H9 (cell line): Measurements from ENCODE around the gene PIH1D2. TPM values are rescaled to one million over a fixed set of nuclear protein-coding genes. Genes with fewer than 3 reads are reported as not detected.

ENCODE experiments used
- DNase-seq: peaks from one replicate; pipeline ENCODE4 v3.0.0-alpha.2; 2017
- H2AFZ ChIP-seq: one replicate; pipeline ENCODE4 v1.6.1; 2013; ENCODE audit warnings: mild to moderate bottlenecking, low read length, control low read depth, moderate library complexity
- H2AK5ac ChIP-seq: 2 replicates; pipeline ENCODE4 v1.6.1; 2013; ENCODE audit warnings: low read length, control low read depth, mixed read lengths; ENCODE audit not compliant: insufficient read length
- H2BK120ac ChIP-seq: one replicate; pipeline ENCODE4 v1.6.1; 2013; ENCODE audit warnings: low read depth, mild to moderate bottlenecking, low read length, control low read depth, inconsistent platforms; ENCODE audit not compliant: poor library complexity, severe bottlenecking
- H2BK12ac ChIP-seq: 2 replicates; pipeline ENCODE4 v1.6.1; 2013; ENCODE audit warnings: low read length, control low read depth, mixed read lengths, low read depth; ENCODE audit not compliant: insufficient read length
- H2BK15ac ChIP-seq: 2 replicates; pipeline ENCODE4 v1.6.1; 2013; ENCODE audit warnings: low read depth, low read length, control low read depth
- H2BK20ac ChIP-seq: one replicate; pipeline ENCODE4 v1.6.1; 2013; ENCODE audit warnings: low read depth, mild to moderate bottlenecking, low read length, control low read depth, inconsistent platforms; ENCODE audit not compliant: poor library complexity, severe bottlenecking
- H2BK5ac ChIP-seq: 2 replicates; pipeline ENCODE4 v1.6.1; 2013; ENCODE audit warnings: low read length, control low read depth, mixed read lengths; ENCODE audit not compliant: insufficient read length
- H3K14ac ChIP-seq: 2 replicates; pipeline ENCODE4 v1.6.1; 2013; ENCODE audit warnings: low read length, control low read depth; ENCODE audit not compliant: insufficient read depth
- H3K18ac ChIP-seq: 2 replicates; pipeline ENCODE4 v1.6.1; 2013; ENCODE audit warnings: low read depth, mild to moderate bottlenecking, mixed read lengths, low read length, control low read depth; ENCODE audit not compliant: insufficient read length
- H3K23ac ChIP-seq: 2 replicates; pipeline ENCODE4 v1.6.1; 2013; ENCODE audit warnings: low read length, control low read depth, mixed read lengths, low read depth; ENCODE audit not compliant: insufficient read length
- H3K23me2 ChIP-seq: 2 replicates; pipeline ENCODE4 v1.6.1; 2013; ENCODE audit warnings: low read depth, mild to moderate bottlenecking, mixed read lengths, low read length, control low read depth; ENCODE audit not compliant: insufficient read length, poor library complexity, severe bottlenecking
- H3K27ac ChIP-seq: 2 replicates; pipeline ENCODE4 v1.5.1; 2013; ENCODE audit warnings: low read length, control low read depth, mixed read lengths, low read depth; ENCODE audit not compliant: insufficient read length
- H3K27me3 ChIP-seq: 2 replicates; pipeline ENCODE4 v1.6.1; 2013; ENCODE audit warnings: low read length, control low read depth, inconsistent platforms; ENCODE audit not compliant: insufficient read depth
- H3K4ac ChIP-seq: 2 replicates; pipeline ENCODE4 v1.6.1; 2013; ENCODE audit warnings: low read depth, mild to moderate bottlenecking, control low read depth, inconsistent platforms, low read length, moderate library complexity
- H3K4me1 ChIP-seq: 2 replicates; pipeline ENCODE4 v1.6.1; 2013; ENCODE audit warnings: low read length, control low read depth, inconsistent platforms; ENCODE audit not compliant: insufficient read depth
- H3K4me2 ChIP-seq: 2 replicates; pipeline ENCODE4 v1.6.1; 2013; ENCODE audit warnings: low read length, control low read depth, mixed read lengths; ENCODE audit not compliant: insufficient read length, insufficient read depth
- H3K56ac ChIP-seq: 2 replicates; pipeline ENCODE4 v1.6.1; 2013; ENCODE audit warnings: low read depth, mild to moderate bottlenecking, mixed read lengths, low read length, control low read depth; ENCODE audit not compliant: insufficient read length
- H3K79me1 ChIP-seq: 2 replicates; pipeline ENCODE4 v1.6.1; 2013; ENCODE audit warnings: low read depth, mild to moderate bottlenecking, moderate library complexity, low read length, control low read depth, inconsistent platforms; ENCODE audit not compliant: insufficient read depth, poor library complexity, severe bottlenecking
- H3K79me2 ChIP-seq: 2 replicates; pipeline ENCODE4 v1.6.1; 2013; ENCODE audit warnings: low read length, control low read depth, inconsistent platforms; ENCODE audit not compliant: insufficient read depth
- H3K9ac ChIP-seq: 2 replicates; pipeline ENCODE4 v1.6.1; 2013; ENCODE audit warnings: low read length, control low read depth, mixed read lengths; ENCODE audit not compliant: insufficient read length; ENCODE audit errors: extremely low read depth
- H3K9me3 ChIP-seq: one replicate; pipeline ENCODE4 v1.6.1; 2013; ENCODE audit warnings: low read depth, low read length, inconsistent platforms; ENCODE audit not compliant: control insufficient read depth
- H3T11ph ChIP-seq: one replicate; pipeline ENCODE4 v1.6.1; 2013; ENCODE audit warnings: mild to moderate bottlenecking, low read length, control low read depth, inconsistent platforms
- H4K20me1 ChIP-seq: one replicate; pipeline ENCODE4 v1.6.1; 2013; ENCODE audit not compliant: control insufficient read depth, insufficient read length, insufficient read depth
- H4K5ac ChIP-seq: 2 replicates; pipeline ENCODE4 v1.6.1; 2013; ENCODE audit warnings: low read depth, mild to moderate bottlenecking, mixed read lengths, low read length, control low read depth; ENCODE audit not compliant: insufficient read length
- H4K8ac ChIP-seq: replicated peaks from 2 replicates; pipeline ENCODE4 v1.6.1; 2013; ENCODE audit warnings: low read length, control low read depth, mixed read lengths, low read depth; ENCODE audit not compliant: insufficient read length
- H4K91ac ChIP-seq: 2 replicates; pipeline ENCODE4 v1.6.1; 2013; ENCODE audit warnings: low read depth, mild to moderate bottlenecking, moderate library complexity, mixed read lengths, low read length, control low read depth; ENCODE audit not compliant: insufficient read length
- H3K27ac Mint-ChIP-seq, 3 experiments: 2 replicates in 2 of 3; 3 replicates in 1 of 3; pipeline ENCODE4 v1.8.0; 2020 to 2021; ENCODE audit warnings: mixed read lengths in 3 of 3, mild to moderate bottlenecking in 1 of 3, moderate library complexity in 1 of 3
- H3K27me3 Mint-ChIP-seq: 2 replicates; pipeline ENCODE4 v1.8.0; 2021; ENCODE audit warnings: low read depth, mild to moderate bottlenecking, moderate library complexity, mixed read lengths
- H3K36me3 Mint-ChIP-seq, 3 experiments: 2 replicates in 2 of 3; 3 replicates in 1 of 3; pipeline ENCODE4 v1.8.0; 2020 to 2021; ENCODE audit warnings: low read depth in 3 of 3, mixed read lengths in 3 of 3; ENCODE audit not compliant: insufficient read depth in 1 of 3
- H3K4me1 Mint-ChIP-seq, 2 experiments: 2 replicates each; pipeline ENCODE4 v1.8.0; 2020; ENCODE audit warnings: mixed read lengths in 2 of 2
- H3K4me3 Mint-ChIP-seq, 2 experiments: 2 replicates in 1 of 2; 3 replicates in 1 of 2; pipeline ENCODE4 v1.8.0; 2020 to 2021; ENCODE audit warnings: mild to moderate bottlenecking in 2 of 2, mixed read lengths in 2 of 2, moderate library complexity in 1 of 2
- H3K9me3 Mint-ChIP-seq, 2 experiments: 2 replicates in 1 of 2; 3 replicates in 1 of 2; pipeline ENCODE4 v1.8.0; 2020; ENCODE audit warnings: mild to moderate bottlenecking in 2 of 2, mixed read lengths in 2 of 2, moderate library complexity in 1 of 2
- CTCF ChIP-seq: fragments of 200-600 bp; sonication (generic); conservative IDR thresholded peaks from 3 replicates; pipeline ENCODE4 v1.8.0; 2021; ENCODE audit warnings: antibody characterized with exemption, mild to moderate bottlenecking
- WGBS: extraction: QIAGEN DNeasy Blood & Tissue Kit; methylation state at CpG from one replicate; pipeline ENCODE4 v1.1.7; 2013; ENCODE audit warnings: missing lambda C conversion rate, low lambda C conversion rate, mixed read lengths; ENCODE audit not compliant: insufficient read length; ENCODE audit errors: extremely low coverage; 5-methylcytosine and 5-hydroxymethylcytosine counted together
- total RNA-seq: library from RNA; stranded (reverse); gene quantifications from 2 replicates; pipeline ENCODE4 v1.2.1, GENCODE V29; 2021

The PIH1D2 gene
- total RNA-seq, 1 experiment from 2014 or later, result 1.1 TPM

GRCh38 chr11:112103446-112103845 lies 29.6 kb upstream of the PIH1D2 start:
- Histone ChIP-seq H3K4ac (no peak overlapping the region), H3K14ac (no peak overlapping the region), H3K4me1 (no peaks in the 10 kb centered on the region), H3K27me3 (no peaks in the 10 kb centered on the region), H2BK12ac (no peak overlapping the region), H4K91ac (no peak overlapping the region), H3K27ac (no peak overlapping the region), H3K18ac (no peak overlapping the region), H2AK5ac (no peak overlapping the region), H3K4me2 (no peak overlapping the region), H3K79me1 (no peaks in the 10 kb centered on the region), H3T11ph (no peak overlapping the region), H2BK15ac (no peak overlapping the region), H2BK120ac (no peak overlapping the region), H3K9ac (no peak overlapping the region), H2BK5ac (no peak overlapping the region), H2AFZ (no peak overlapping the region), H4K5ac (no peak overlapping the region), H4K8ac (no peak overlapping the region), H3K23me2 (no peaks in the 10 kb centered on the region), H3K79me2 (no peaks in the 10 kb centered on the region), H3K9me3 (no peaks in the 10 kb centered on the region), H3K23ac (no peak overlapping the region), H2BK20ac (no peak overlapping the region), H4K20me1 (no peaks in the 10 kb centered on the region), H3K56ac (no peak overlapping the region)
- TF ChIP-seq CTCF, result no peak
- Mint-ChIP-seq H3K4me3 (no peak overlapping the region), H3K27me3 (no peaks in the 10 kb centered on the region), H3K36me3 (no peaks in the 10 kb centered on the region), H3K9me3 (no peaks in the 10 kb centered on the region), H3K4me1 (no peaks in the 10 kb centered on the region), H3K27ac (no peak overlapping the region)
- no CpG with 5 or more reads among the region's 6 CpGs for WGBS
- no peak for DNase-seq
